Measurements from ENCODE around the gene FARS2. TPM values are rescaled to one million over a fixed set of nuclear protein-coding genes. Genes with fewer than 3 reads are reported as not detected.
"Not testable (repeated sequence)": the region's sequence is repeated elsewhere in the genome, so short reads cannot be mapped to it uniquely, and the experiment has no call there.

The FARS2 gene
- total RNA-seq, 1 donor from 2014 or later: 8.2 TPM

DNA sequence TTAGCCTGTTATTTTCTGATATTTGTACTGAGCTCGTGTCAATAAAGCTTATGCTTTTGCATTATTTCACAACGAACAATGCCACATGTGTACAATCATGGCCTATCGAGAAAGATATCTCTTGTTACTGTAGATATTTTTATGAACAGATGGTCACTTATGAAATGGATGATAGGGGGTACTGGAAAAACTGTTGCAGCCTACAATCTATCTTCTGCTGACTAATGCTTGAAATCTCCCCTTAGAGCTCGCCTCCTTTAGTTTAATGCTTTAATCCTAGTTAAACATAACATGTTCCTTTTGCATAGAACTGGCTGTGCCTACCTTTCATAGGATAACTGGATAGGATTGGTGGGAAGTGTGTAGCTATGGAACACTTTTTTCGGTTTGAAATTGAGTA, 296.2 kb downstream of the FARS2 start:
- Histone ChIP-seq H3K36me3 (ENCODE audit: control insufficient read depth, insufficient read depth, low read length) (no peaks in the 10 kb centered on the region), H3K27me3 (ENCODE audit: control insufficient read depth, insufficient read depth, low read length) (no peaks in the 10 kb centered on the region), H3K4me3 (ENCODE audit: low read depth, low read length) (no peak overlapping the region)
- TF ChIP-seq, protein P1, sequence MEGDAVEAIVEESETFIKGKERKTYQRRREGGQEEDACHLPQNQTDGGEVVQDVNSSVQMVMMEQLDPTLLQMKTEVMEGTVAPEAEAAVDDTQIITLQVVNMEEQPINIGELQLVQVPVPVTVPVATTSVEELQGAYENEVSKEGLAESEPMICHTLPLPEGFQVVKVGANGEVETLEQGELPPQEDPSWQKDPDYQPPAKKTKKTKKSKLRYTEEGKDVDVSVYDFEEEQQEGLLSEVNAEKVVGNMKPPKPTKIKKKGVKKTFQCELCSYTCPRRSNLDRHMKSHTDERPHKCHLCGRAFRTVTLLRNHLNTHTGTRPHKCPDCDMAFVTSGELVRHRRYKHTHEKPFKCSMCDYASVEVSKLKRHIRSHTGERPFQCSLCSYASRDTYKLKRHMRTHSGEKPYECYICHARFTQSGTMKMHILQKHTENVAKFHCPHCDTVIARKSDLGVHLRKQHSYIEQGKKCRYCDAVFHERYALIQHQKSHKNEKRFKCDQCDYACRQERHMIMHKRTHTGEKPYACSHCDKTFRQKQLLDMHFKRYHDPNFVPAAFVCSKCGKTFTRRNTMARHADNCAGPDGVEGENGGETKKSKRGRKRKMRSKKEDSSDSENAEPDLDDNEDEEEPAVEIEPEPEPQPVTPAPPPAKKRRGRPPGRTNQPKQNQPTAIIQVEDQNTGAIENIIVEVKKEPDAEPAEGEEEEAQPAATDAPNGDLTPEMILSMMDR (IDR thresholded peaks at IDR 0.05; ENCODE audit: insufficient read depth, low read length, poor library complexity, severe bottlenecking): no peak
- DNase-seq (ENCODE audit: low read depth): no peak

DNA sequence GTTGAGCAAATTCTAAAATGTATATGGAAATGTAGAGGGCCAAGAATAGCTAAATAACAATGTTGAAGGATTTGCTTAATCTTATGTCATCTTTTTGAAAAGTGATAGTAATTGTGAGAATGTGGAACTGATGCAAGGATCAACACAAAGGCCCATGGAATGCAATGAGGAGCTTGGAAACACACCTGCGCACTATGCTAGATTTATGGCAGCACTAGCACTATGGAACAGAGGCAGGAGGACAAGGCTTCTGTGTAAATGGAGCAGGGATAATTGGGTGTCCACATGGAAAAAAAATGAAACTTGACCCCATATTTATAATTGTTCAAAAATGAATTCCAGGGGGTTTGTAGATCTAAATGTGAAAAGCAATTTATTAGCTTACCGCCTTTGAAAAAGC, 298.3 kb downstream of the FARS2 start:
- Histone ChIP-seq H3K36me3 (ENCODE audit: control insufficient read depth, insufficient read depth, low read length) (no peaks in the 10 kb centered on the region), H3K27me3 (ENCODE audit: control insufficient read depth, insufficient read depth, low read length) (no peaks in the 10 kb centered on the region), H3K4me3 (ENCODE audit: low read depth, low read length) (no peak overlapping the region)
- DNase-seq (ENCODE audit: low read depth): no peak
- TF ChIP-seq, protein P1 (IDR thresholded peaks at IDR 0.05; ENCODE audit: insufficient read depth, low read length, poor library complexity, severe bottlenecking): no peak

DNA sequence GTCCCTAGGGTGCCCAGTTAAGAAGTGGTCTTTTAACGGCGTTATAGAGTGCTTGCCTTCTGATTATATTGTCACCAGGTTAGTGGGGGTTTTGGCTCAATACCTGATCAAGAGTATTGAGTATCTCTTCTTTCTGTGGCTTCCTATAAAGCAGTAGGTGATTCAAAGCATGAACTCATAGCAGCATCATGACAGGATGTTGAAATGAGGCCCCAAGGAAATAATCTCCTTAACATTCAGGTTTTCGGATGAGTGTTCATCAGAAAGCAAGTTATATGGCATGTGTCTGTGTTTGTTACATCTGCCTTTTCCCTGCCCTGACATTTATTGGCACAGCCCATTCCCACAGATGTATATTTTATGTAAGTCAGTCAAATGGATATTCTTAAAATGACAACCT, 301.0 kb downstream of the FARS2 start:
- Histone ChIP-seq H3K4me3 (ENCODE audit: low read depth, low read length) (no peak overlapping the region), H3K36me3 (ENCODE audit: control insufficient read depth, insufficient read depth, low read length) (no peaks in the 10 kb centered on the region), H3K27me3 (ENCODE audit: control insufficient read depth, insufficient read depth, low read length) (no peaks in the 10 kb centered on the region)
- TF ChIP-seq, protein P1 (IDR thresholded peaks at IDR 0.05; ENCODE audit: insufficient read depth, low read length, poor library complexity, severe bottlenecking): no peak
- DNase-seq (ENCODE audit: low read depth): no peak

DNA sequence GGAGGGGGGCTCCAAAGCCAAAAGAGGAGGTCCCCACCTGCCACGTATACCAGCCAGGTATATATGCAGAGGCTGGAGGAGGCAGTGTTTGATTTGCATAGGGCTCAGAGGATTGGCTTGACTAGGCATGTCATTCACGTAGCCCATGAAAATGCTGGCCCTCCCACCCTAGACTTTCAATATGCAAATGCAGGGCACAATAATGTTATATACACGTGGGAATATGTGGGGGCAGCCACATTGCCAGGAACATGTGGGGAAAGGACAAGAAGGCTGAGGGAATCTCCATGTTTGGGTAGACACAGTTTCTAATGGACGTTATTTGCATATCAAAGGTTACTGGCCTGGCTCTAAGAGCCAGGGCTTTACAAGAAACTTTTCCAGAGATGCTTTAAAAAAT, 301.8 kb downstream of the FARS2 start:
- TF ChIP-seq, protein P1 (IDR thresholded peaks at IDR 0.05; ENCODE audit: insufficient read depth, low read length, poor library complexity, severe bottlenecking): no peak
- no peaks in the 10 kb centered on the region for H3K36me3 ChIP-seq (ENCODE audit: control insufficient read depth, insufficient read depth, low read length)

DNA sequence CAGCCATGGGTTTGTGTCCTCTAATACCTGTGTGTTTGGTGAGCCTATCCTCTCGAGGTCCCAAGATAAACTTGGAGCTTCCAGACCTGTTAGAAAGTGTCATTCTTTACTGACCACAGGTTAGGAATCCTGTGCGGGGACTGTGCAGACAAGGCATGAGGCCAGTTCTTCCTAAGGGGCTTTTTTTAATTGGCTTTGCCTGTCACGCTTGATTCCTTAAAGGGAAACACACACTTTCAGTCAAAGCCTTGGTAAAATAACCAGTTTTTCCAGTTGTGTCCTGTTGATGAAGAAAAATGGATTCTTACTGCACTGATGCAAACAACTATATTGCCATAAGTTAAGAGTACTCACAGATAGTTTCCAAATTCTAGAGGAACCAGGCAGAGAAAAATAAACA, 303.4 kb downstream of the FARS2 start:
- H3K36me3 ChIP-seq (ENCODE audit: control insufficient read depth, insufficient read depth, low read length); DNase-seq (ENCODE audit: low read depth): not testable (repeated sequence)

More for the DNA sequence above, 301.8 kb downstream of the FARS2 start:
- DNase-seq (ENCODE audit: low read depth): no peak
- Histone ChIP-seq H3K27me3 (ENCODE audit: control insufficient read depth, insufficient read depth, low read length) (no peaks in the 10 kb centered on the region), H3K4me3 (ENCODE audit: low read depth, low read length) (no peak overlapping the region)

DNA sequence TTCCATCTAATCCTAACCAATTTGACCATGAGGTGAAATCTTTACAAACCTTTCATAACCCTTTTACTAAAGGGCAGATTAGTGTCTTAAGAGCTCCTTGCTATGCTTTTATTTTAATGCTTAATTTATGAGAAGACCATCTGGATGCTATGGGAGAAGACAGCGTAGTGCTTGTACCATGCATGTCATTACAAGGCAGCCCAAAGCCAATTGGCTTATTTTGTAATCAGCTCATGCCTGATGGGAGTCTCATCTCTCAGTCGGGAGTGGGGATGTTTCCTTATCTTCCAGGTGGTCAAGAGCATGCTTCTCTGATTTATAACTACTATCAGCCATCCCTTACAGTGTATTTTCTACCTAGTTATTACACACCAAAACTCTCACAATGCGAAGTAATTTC, 304.7 kb downstream of the FARS2 start:
- no peaks in the 10 kb centered on the region for H3K36me3 ChIP-seq (ENCODE audit: control insufficient read depth, insufficient read depth, low read length)
- no peaks in the 10 kb centered on the region for H3K27me3 ChIP-seq (ENCODE audit: control insufficient read depth, insufficient read depth, low read length)
- TF ChIP-seq, protein P1 (IDR thresholded peaks at IDR 0.05; ENCODE audit: insufficient read depth, low read length, poor library complexity, severe bottlenecking): no peak
- DNase-seq (ENCODE audit: low read depth): no peak
- H3K4me3 ChIP-seq (ENCODE audit: low read depth, low read length): no peak overlapping the region

More for the DNA sequence above, 303.4 kb downstream of the FARS2 start:
- not testable (repeated sequence) for H3K27me3 ChIP-seq (ENCODE audit: control insufficient read depth, insufficient read depth, low read length); H3K4me3 ChIP-seq (ENCODE audit: low read depth, low read length)

Data from kidney epithelial cell (primary cell).